Hepatocyte (in vitro differentiated cells): ENCODE data around the gene HDHD3. TPM values are rescaled to one million over a fixed set of nuclear protein-coding genes. Genes with fewer than 3 reads are reported as not detected.

Experiments
- DNase-seq: peaks from one replicate; pipeline ENCODE4 v3.0.0-alpha.2; 2016; ENCODE audit warnings: low spot score
- H2AFZ ChIP-seq: fragments of 200-600 bp; sonication (generic); 2 replicates; pipeline ENCODE4 v1.6.0; 2016; ENCODE audit warnings: antibody characterized with exemption, mild to moderate bottlenecking
- H3K27ac ChIP-seq: fragments of 200-600 bp; sonication (generic); 2 replicates; pipeline ENCODE4 v1.5.1; 2016; ENCODE audit warnings: mild to moderate bottlenecking
- H3K27me3 ChIP-seq: fragments of 200-600 bp; sonication (generic); 2 replicates; pipeline ENCODE4 v1.6.1; 2016
- H3K36me3 ChIP-seq: fragments of 200-600 bp; sonication (generic); replicated peaks from 2 replicates; pipeline ENCODE4 v1.5.1; 2016; ENCODE audit warnings: low read depth; ENCODE audit not compliant: insufficient read depth
- H3K4me1 ChIP-seq: fragments of 200-600 bp; sonication (generic); 2 replicates; pipeline ENCODE4 v1.5.1; 2016; ENCODE audit warnings: mild to moderate bottlenecking, moderate library complexity; ENCODE audit not compliant: insufficient read depth
- H3K4me2 ChIP-seq: fragments of 200-600 bp; sonication (generic); 2 replicates; pipeline ENCODE4 v1.6.0; 2016
- H3K4me3 ChIP-seq: fragments of 200-600 bp; sonication (generic); 2 replicates; pipeline ENCODE4 v1.5.1; 2016; ENCODE audit warnings: mild to moderate bottlenecking
- H3K79me2 ChIP-seq: fragments of 200-600 bp; sonication (generic); 2 replicates; pipeline ENCODE4 v1.6.0; 2017; ENCODE audit warnings: mild to moderate bottlenecking
- H3K9me2 ChIP-seq: fragments of 200-600 bp; sonication (generic); replicated peaks from 2 replicates; pipeline ENCODE4 v1.6.0; 2017; ENCODE audit warnings: mild to moderate bottlenecking; ENCODE audit not compliant: insufficient read depth
- H3K9me3 ChIP-seq: fragments of 200-600 bp; sonication (generic); 2 replicates; pipeline ENCODE4 v1.5.1; 2016; ENCODE audit warnings: low read depth, mild to moderate bottlenecking
- H4K20me1 ChIP-seq: fragments of 200-600 bp; sonication (generic); 2 replicates; pipeline ENCODE4 v1.6.0; 2016; ENCODE audit warnings: mild to moderate bottlenecking; ENCODE audit not compliant: insufficient read depth, poor library complexity, severe bottlenecking
- EZH2 ChIP-seq: fragments of 200-600 bp; sonication (generic); IDR thresholded peaks from 2 replicates; pipeline ENCODE4 v1.6.1; 2016; ENCODE audit warnings: antibody characterized with exemption, mild to moderate bottlenecking, borderline replicate concordance
- EZH2phosphoT487 ChIP-seq: fragments of 200-600 bp; sonication (generic); IDR thresholded peaks from one replicate; pipeline ENCODE4 v1.6.1; 2018; ENCODE audit warnings: antibody characterized with exemption, mild to moderate bottlenecking, low read depth, moderate library complexity; ENCODE audit not compliant: unreplicated experiment, severe bottlenecking
- WGBS: methylation state at CpG from one replicate; pipeline ENCODE4 v1.1.6; 2016; ENCODE audit warnings: low lambda C conversion rate; ENCODE audit errors: missing lambda C conversion rate; 5-methylcytosine and 5-hydroxymethylcytosine counted together
- polyA plus RNA-seq: library from polyadenylated mRNA; unstranded; fragments of >200 nt; fragmentation: Nextera tagmentation; extraction: Ambion mirVana; gene quantifications from 2 replicates; pipeline ENCODE4 v1.2.1, GENCODE V29; 2016
- total RNA-seq: library from RNA; depleted of rRNA; stranded (reverse); fragments of >200 nt; gene quantifications from 2 replicates; pipeline ENCODE4 v1.2.3, GENCODE V29; 2014
- TF ChIP-seq, protein P1 (sequence below): fragments of 200-600 bp; sonication (generic); IDR thresholded peaks from 2 replicates; pipeline ENCODE4 v1.5.1; 2016; ENCODE audit warnings: antibody characterized with exemption, mild to moderate bottlenecking; ENCODE audit not compliant: poor library complexity

HDHD3 gene
- total and polyA plus RNA-seq, 2 experiments from 2014 or later: 96.8 to 110 TPM

DNA sequence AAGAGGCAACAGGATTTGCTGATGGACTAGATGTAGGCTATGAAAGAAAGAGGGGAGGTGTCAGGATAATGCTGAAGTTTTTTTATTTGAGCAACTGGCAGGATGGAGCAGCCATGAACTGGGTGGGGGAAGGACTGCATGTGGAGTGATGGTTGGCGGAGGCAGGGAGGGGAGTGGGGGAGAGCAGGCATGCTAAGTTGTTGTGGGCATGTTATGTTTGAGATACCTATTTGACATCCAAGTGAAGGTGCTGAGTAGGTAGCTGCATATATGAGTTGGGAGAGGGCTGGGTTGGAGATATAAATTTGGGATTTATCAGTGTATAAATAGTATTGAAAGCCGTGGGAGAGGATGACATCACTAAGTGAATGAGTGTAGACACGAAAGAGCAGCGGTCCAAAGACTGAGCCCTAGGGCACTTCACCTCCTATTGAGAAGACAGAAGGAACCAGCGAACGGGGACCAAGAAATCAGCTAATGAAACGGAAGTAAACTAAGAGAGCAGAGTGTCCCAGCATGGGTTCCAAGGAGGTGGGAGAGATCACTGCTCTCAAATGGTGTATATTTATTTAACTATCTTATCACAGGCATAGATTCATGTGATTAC is 20.0 kb downstream of the HDHD3 start:
- TF ChIP-seq EZH2phosphoT487: no peak
- TF ChIP-seq, protein P1, sequence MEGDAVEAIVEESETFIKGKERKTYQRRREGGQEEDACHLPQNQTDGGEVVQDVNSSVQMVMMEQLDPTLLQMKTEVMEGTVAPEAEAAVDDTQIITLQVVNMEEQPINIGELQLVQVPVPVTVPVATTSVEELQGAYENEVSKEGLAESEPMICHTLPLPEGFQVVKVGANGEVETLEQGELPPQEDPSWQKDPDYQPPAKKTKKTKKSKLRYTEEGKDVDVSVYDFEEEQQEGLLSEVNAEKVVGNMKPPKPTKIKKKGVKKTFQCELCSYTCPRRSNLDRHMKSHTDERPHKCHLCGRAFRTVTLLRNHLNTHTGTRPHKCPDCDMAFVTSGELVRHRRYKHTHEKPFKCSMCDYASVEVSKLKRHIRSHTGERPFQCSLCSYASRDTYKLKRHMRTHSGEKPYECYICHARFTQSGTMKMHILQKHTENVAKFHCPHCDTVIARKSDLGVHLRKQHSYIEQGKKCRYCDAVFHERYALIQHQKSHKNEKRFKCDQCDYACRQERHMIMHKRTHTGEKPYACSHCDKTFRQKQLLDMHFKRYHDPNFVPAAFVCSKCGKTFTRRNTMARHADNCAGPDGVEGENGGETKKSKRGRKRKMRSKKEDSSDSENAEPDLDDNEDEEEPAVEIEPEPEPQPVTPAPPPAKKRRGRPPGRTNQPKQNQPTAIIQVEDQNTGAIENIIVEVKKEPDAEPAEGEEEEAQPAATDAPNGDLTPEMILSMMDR: no peak
- TF ChIP-seq EZH2: no peak
- 75% methylated on average over 7 of the region's 7 CpGs for WGBS

DNA sequence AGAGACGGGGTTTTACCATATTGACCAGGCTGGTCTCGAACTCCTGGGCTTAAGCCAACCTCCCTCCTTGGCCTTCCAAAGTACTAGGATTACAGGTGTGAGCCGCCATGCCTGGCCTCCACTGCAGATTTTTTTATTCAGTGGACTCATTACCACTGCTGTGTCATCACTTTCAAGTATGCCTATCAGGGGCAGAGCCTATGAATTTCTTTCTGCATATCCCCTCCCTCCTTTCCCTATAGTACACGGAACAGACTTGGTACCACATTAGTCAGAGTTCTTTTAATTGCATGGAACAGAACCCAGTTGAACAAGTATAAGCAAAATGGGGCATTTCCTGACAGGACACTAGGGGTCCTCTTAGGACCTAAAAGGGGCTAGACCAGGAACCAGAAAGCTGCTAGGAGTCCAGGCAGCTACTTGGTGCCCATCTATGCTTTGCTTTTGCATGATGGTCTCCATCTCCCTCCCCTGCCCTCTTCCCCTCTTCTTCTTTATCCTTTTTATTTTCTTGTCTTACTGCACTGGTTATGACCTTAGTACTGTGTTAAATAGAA is 21.7 kb downstream of the HDHD3 start:
- no peak overlapping the region for H3K4me2 ChIP-seq
- 89% methylated on average over 4 of the region's 4 CpGs for WGBS

More for the DNA sequence above, 20.0 kb downstream of the HDHD3 start:
- Histone ChIP-seq H3K36me3 (no peaks in the 10 kb centered on the region), H3K27me3 (no peaks in the 10 kb centered on the region), H3K4me2 (no peak overlapping the region), H3K9me2 (no peaks in the 10 kb centered on the region), H3K9me3 (no peaks in the 10 kb centered on the region), H3K79me2 (no peaks in the 10 kb centered on the region), H4K20me1 (no peaks in the 10 kb centered on the region), H2AFZ (no peak overlapping the region), H3K4me3 (no peak overlapping the region), H3K4me1 (peaks cover 6% of the 10 kb centered on the region), H3K27ac (no peak overlapping the region)
- no peak for DNase-seq

DNA sequence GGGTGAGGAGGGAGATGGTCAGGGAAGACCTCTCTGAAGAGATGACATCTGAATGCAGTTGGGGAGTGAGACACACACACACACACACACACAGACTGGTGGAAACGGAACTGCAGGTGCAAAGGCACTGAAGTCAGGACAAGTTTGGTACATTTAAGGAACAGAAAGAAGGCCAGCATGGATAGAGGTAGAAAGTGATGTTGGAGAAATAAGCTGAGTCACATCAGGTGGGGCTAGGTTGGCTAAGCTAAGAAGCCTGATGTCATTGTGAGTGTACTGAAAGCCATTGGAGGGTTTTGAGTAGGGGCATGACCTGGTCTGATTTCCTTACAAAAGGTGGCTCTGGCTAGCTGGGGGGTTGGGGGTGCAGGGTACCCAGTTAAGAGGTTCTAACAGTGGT is 24.4 kb downstream of the HDHD3 start:
- H3K4me1 ChIP-seq: peaks cover 9% of the 10 kb centered on the region
- no peaks in the 10 kb centered on the region for H3K9me3 ChIP-seq
- 70% methylated on average over 1 of the region's 1 CpG for WGBS
- peaks cover 20% of the 10 kb centered on the region for H3K27me3 ChIP-seq
- no peak overlapping the region for H3K4me3 ChIP-seq
- no peak overlapping the region for H3K27ac ChIP-seq
- no peak overlapping the region for H2AFZ ChIP-seq
- no peaks in the 10 kb centered on the region for H4K20me1 ChIP-seq
- H3K9me2 ChIP-seq: no peaks in the 10 kb centered on the region
- no peak for DNase-seq
- no peak overlapping the region for H3K4me2 ChIP-seq
- TF ChIP-seq EZH2: no peak
- TF ChIP-seq EZH2phosphoT487: no peak
- TF ChIP-seq, protein P1: no peak
- no peaks in the 10 kb centered on the region for H3K36me3 ChIP-seq
- H3K79me2 ChIP-seq: no peaks in the 10 kb centered on the region

More for the DNA sequence above, 21.7 kb downstream of the HDHD3 start:
- Histone ChIP-seq H2AFZ (no peak overlapping the region), H3K27me3 (peaks cover 11% of the 10 kb centered on the region), H4K20me1 (no peaks in the 10 kb centered on the region), H3K27ac (no peak overlapping the region), H3K36me3 (no peaks in the 10 kb centered on the region), H3K79me2 (no peaks in the 10 kb centered on the region), H3K9me3 (no peaks in the 10 kb centered on the region), H3K9me2 (no peaks in the 10 kb centered on the region), H3K4me1 (peaks cover under 1% of the 10 kb centered on the region), H3K4me3 (no peak overlapping the region)
- TF ChIP-seq EZH2phosphoT487: no peak
- TF ChIP-seq, protein P1: peak; percentile 8
- no peak for TF ChIP-seq EZH2
- DNase-seq: no peak
